WTC11 (cell line): ENCODE measurements around the gene CD40.

Experiments used
- CREB1 ChIP-seq: sonication (generic); formaldehyde crosslinking; IDR thresholded peaks from 2 replicates; pipeline ENCODE4 v1.8.0; 2023; ENCODE audit warnings: mild to moderate bottlenecking, missing genetic modification reagents
- ETV6 ChIP-seq: sonication (generic); formaldehyde crosslinking; IDR thresholded peaks from 2 replicates; pipeline ENCODE4 v1.8.1; 2022; ENCODE audit warnings: mild to moderate bottlenecking, missing genetic modification reagents
- MAX ChIP-seq: sonication (generic); formaldehyde crosslinking; IDR thresholded peaks from 2 replicates; pipeline ENCODE4 v1.8.0; 2022; ENCODE audit warnings: mild to moderate bottlenecking, missing genetic modification reagents
- MYBL2 ChIP-seq: sonication (generic); formaldehyde crosslinking; IDR thresholded peaks from 2 replicates; pipeline ENCODE4 v1.8.1; 2023; ENCODE audit warnings: mild to moderate bottlenecking, moderate library complexity, missing genetic modification reagents
- NFYB ChIP-seq: sonication (generic); formaldehyde crosslinking; conservative IDR thresholded peaks from 2 replicates; pipeline ENCODE4 v1.8.0; 2022; ENCODE audit warnings: low read depth, missing genetic modification reagents
- NR3C1 ChIP-seq: sonication (generic); formaldehyde crosslinking; conservative IDR thresholded peaks from 2 replicates; pipeline ENCODE4 v1.8.1; 2023; ENCODE audit warnings: low read depth, mild to moderate bottlenecking, missing genetic modification reagents
- OVOL2 ChIP-seq: fragments of 250-450 bp; sonication (Bioruptor Pico); IDR thresholded peaks from 2 replicates; pipeline ENCODE4 v1.9.0; 2021; ENCODE audit warnings: mild to moderate bottlenecking, borderline replicate concordance
- TP53 ChIP-seq: sonication (generic); formaldehyde crosslinking; IDR thresholded peaks from 2 replicates; pipeline ENCODE4 v1.8.1; 2023; ENCODE audit warnings: mild to moderate bottlenecking, missing genetic modification reagents
- ZNF121 ChIP-seq: sonication (generic); formaldehyde crosslinking; IDR thresholded peaks from 2 replicates; pipeline ENCODE4 v1.8.0; 2023; ENCODE audit warnings: missing genetic modification reagents
- ZNF232 ChIP-seq: sonication (generic); formaldehyde crosslinking; IDR thresholded peaks from 2 replicates; pipeline ENCODE4 v1.8.0; 2022; ENCODE audit warnings: mild to moderate bottlenecking, missing genetic modification reagents
- TF ChIP-seq, protein P1 (sequence below): sonication (generic); formaldehyde crosslinking; conservative IDR thresholded peaks from 2 replicates; pipeline ENCODE4 v1.8.1; 2023; ENCODE audit warnings: mild to moderate bottlenecking, low read depth, missing genetic modification reagents, moderate library complexity
- TF ChIP-seq, protein P2 (sequence below): fragments of 200-600 bp; IDR thresholded peaks from 2 replicates; pipeline ENCODE4 v1.8.0; 2022; ENCODE audit warnings: antibody characterized with exemption
- TF ChIP-seq, protein P3 (sequence below): sonication (generic); formaldehyde crosslinking; IDR thresholded peaks from 2 replicates; pipeline ENCODE4 v1.8.1; 2023; ENCODE audit warnings: mild to moderate bottlenecking, missing genetic modification reagents
- TF ChIP-seq, protein P4 (sequence below): sonication (generic); formaldehyde crosslinking; IDR thresholded peaks from 2 replicates; pipeline ENCODE4 v1.8.1; 2023; ENCODE audit warnings: mild to moderate bottlenecking, missing genetic modification reagents

DNA sequence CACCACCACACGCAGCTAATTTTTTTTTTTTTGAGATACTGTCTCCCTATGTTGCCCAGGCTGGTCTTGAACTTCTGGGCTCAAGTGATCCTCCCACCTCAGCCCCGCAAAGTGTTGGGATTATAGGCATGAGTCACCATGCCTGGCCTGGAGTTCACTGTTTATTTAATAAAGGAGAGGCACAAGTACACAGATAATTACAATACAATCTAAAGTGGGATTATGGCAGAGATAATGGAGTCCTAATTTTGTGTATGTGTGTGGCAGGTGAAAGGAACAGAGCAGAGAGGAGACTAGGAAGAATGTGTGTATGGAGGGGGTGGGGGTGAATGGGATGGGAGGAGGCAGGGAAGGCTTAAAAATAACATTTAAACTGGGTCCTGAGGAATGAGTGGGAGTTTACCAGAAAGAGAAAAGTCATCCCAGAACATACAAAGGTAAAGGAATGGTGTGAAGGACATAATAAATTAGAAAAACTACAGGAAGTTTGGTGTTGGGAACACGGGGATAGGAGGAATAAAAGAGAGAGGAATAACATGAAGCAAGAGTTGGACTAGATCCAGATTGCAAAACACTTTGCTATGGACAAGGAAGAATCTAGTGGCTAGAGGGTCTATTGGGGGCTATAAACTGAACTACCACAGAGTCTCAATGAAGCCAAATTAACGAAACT, 32.8 kb upstream of the CD40 start:
- TF ChIP-seq ZNF121 (no peak), OVOL2 (CRISPR knock-in tag) (no peak), MAX (CRISPR knock-in tag) (no peak), NFYB (no peak), MYBL2 (CRISPR knock-in tag) (no peak), NR3C1 (CRISPR knock-in tag) (no peak), ZNF232 (CRISPR knock-in tag) (no peak), CREB1 (CRISPR knock-in tag) (no peak), TP53 (CRISPR knock-in tag) (no peak), ETV6 (CRISPR knock-in tag) (no peak)
- TF ChIP-seq, protein P1, sequence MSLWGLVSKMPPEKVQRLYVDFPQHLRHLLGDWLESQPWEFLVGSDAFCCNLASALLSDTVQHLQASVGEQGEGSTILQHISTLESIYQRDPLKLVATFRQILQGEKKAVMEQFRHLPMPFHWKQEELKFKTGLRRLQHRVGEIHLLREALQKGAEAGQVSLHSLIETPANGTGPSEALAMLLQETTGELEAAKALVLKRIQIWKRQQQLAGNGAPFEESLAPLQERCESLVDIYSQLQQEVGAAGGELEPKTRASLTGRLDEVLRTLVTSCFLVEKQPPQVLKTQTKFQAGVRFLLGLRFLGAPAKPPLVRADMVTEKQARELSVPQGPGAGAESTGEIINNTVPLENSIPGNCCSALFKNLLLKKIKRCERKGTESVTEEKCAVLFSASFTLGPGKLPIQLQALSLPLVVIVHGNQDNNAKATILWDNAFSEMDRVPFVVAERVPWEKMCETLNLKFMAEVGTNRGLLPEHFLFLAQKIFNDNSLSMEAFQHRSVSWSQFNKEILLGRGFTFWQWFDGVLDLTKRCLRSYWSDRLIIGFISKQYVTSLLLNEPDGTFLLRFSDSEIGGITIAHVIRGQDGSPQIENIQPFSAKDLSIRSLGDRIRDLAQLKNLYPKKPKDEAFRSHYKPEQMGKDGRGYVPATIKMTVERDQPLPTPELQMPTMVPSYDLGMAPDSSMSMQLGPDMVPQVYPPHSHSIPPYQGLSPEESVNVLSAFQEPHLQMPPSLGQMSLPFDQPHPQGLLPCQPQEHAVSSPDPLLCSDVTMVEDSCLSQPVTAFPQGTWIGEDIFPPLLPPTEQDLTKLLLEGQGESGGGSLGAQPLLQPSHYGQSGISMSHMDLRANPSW (CRISPR knock-in tag), result no peak
- TF ChIP-seq, protein P2, sequence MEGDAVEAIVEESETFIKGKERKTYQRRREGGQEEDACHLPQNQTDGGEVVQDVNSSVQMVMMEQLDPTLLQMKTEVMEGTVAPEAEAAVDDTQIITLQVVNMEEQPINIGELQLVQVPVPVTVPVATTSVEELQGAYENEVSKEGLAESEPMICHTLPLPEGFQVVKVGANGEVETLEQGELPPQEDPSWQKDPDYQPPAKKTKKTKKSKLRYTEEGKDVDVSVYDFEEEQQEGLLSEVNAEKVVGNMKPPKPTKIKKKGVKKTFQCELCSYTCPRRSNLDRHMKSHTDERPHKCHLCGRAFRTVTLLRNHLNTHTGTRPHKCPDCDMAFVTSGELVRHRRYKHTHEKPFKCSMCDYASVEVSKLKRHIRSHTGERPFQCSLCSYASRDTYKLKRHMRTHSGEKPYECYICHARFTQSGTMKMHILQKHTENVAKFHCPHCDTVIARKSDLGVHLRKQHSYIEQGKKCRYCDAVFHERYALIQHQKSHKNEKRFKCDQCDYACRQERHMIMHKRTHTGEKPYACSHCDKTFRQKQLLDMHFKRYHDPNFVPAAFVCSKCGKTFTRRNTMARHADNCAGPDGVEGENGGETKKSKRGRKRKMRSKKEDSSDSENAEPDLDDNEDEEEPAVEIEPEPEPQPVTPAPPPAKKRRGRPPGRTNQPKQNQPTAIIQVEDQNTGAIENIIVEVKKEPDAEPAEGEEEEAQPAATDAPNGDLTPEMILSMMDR, result no peak
- TF ChIP-seq, protein P3, sequence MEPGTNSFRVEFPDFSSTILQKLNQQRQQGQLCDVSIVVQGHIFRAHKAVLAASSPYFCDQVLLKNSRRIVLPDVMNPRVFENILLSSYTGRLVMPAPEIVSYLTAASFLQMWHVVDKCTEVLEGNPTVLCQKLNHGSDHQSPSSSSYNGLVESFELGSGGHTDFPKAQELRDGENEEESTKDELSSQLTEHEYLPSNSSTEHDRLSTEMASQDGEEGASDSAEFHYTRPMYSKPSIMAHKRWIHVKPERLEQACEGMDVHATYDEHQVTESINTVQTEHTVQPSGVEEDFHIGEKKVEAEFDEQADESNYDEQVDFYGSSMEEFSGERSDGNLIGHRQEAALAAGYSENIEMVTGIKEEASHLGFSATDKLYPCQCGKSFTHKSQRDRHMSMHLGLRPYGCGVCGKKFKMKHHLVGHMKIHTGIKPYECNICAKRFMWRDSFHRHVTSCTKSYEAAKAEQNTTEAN (CRISPR knock-in tag), result no peak
- TF ChIP-seq, protein P4, sequence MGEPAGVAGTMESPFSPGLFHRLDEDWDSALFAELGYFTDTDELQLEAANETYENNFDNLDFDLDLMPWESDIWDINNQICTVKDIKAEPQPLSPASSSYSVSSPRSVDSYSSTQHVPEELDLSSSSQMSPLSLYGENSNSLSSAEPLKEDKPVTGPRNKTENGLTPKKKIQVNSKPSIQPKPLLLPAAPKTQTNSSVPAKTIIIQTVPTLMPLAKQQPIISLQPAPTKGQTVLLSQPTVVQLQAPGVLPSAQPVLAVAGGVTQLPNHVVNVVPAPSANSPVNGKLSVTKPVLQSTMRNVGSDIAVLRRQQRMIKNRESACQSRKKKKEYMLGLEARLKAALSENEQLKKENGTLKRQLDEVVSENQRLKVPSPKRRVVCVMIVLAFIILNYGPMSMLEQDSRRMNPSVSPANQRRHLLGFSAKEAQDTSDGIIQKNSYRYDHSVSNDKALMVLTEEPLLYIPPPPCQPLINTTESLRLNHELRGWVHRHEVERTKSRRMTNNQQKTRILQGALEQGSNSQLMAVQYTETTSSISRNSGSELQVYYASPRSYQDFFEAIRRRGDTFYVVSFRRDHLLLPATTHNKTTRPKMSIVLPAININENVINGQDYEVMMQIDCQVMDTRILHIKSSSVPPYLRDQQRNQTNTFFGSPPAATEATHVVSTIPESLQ (CRISPR knock-in tag), result no peak
